GM12864 (cell line): ENCODE data around the gene ALOX15B.

Experiments used
- DNase-seq: peaks from one replicate; pipeline ENCODE4 v3.0.0-alpha.2; 2011; ENCODE audit warnings: low read depth
- H3K4me3 ChIP-seq: 2 replicates; pipeline ENCODE4 v1.5.1; 2011; ENCODE audit warnings: mild to moderate bottlenecking, low read depth, low read length, control low read depth
- CTCF ChIP-seq: IDR thresholded peaks from 2 replicates; pipeline ENCODE4 v1.5.1; 2011; ENCODE audit warnings: low read depth, mild to moderate bottlenecking, moderate library complexity, low read length, control low read depth, inconsistent platforms; ENCODE audit errors: missing control alignments

Gene ALOX15B

GRCh38 chr17:7997186-7997585, 41.7 kb upstream of the ALOX15B start:
- no peak for DNase-seq
- peak; percentile 25 for TF ChIP-seq CTCF
- no peak overlapping the region for H3K4me3 ChIP-seq

- no peak within 1 kb of the TSS for H3K4me3 ChIP-seq
- TF ChIP-seq CTCF: no peak
- DNase-seq: no peak
These were observed 36.7 kb upstream of the ALOX15B start, which contains the start of gene GUCY2D for GRCh38 chr17:8001976-8002720. Gene GUCY2D, plus strand, starts transcription at chr17:8002615. Its CDS starts 433 bp downstream, at chr17:8003048.

- H3K4me3 ChIP-seq: no peak overlapping the region
- no peak for DNase-seq
- no peak for TF ChIP-seq CTCF
These were observed 35.9 kb upstream of the ALOX15B start for GRCh38 chr17:8002721-8003593.

GRCh38 chr17:8003594-8004181, 35.2 kb upstream of the ALOX15B start:
- no peak for TF ChIP-seq CTCF
- no peak for DNase-seq
- no peak overlapping the region for H3K4me3 ChIP-seq

- H3K4me3 ChIP-seq: no peak overlapping the region
- DNase-seq: no peak
- TF ChIP-seq CTCF: no peak
These were observed 34.0 kb upstream of the ALOX15B start for GRCh38 chr17:8004899-8005298.

- no peak for TF ChIP-seq CTCF
- H3K4me3 ChIP-seq: no peak overlapping the region
- DNase-seq: no peak
These were observed 33.5 kb upstream of the ALOX15B start for GRCh38 chr17:8005357-8005756.
